Measurements from ENCODE around the gene SCARB1.

Gene SCARB1

GRCh38 chr12:124868252-124869058, 4.8 kb upstream of the SCARB1 start:
- H3K9ac ChIP-seq (ENCODE audit: low read depth, low read length) = no peak overlapping the region
- WGBS = 83% methylated on average over 11 of the region's 11 CpGs
- no peak overlapping the region for H3K27ac ChIP-seq (ENCODE audit: low read depth, low read length)
- H3K36me3 ChIP-seq (ENCODE audit: insufficient read depth, low read length) = no peaks in the 10 kb centered on the region
- peaks cover 2% of the 10 kb centered on the region; the same call in 1 of the 2 replicates for H3K27me3 ChIP-seq (ENCODE audit: insufficient read depth, low read length)
- H3K4me1 ChIP-seq (ENCODE audit: insufficient read depth, low read length) = peaks cover 4% of the 10 kb centered on the region
- no peak overlapping the region for H3K4me3 ChIP-seq (ENCODE audit: low read length)
- no peaks in the 10 kb centered on the region for H3K9me3 ChIP-seq (ENCODE audit: insufficient read depth, low read depth, low read length)

GRCh38 chr12:124867401-124867930, 3.8 kb upstream of the SCARB1 start:
- Histone ChIP-seq H3K9ac (ENCODE audit: low read depth, low read length) (no peak overlapping the region), H3K27me3 (ENCODE audit: insufficient read depth, low read length) (peaks cover 11% of the 10 kb centered on the region; the same call in 1 of the 2 replicates), H3K36me3 (ENCODE audit: insufficient read depth, low read length) (no peaks in the 10 kb centered on the region), H3K27ac (ENCODE audit: low read depth, low read length) (no peak overlapping the region), H3K9me3 (ENCODE audit: insufficient read depth, low read depth, low read length) (no peaks in the 10 kb centered on the region), H3K4me3 (ENCODE audit: low read length) (no peak overlapping the region), H3K4me1 (ENCODE audit: insufficient read depth, low read length) (peaks cover 9% of the 10 kb centered on the region)
- WGBS = 82% methylated on average over 4 of the region's 6 CpGs

- Histone ChIP-seq H3K4me3 (ENCODE audit: low read length) (no peak overlapping the region), H3K27ac (ENCODE audit: low read depth, low read length) (no peak overlapping the region), H3K9ac (ENCODE audit: low read depth, low read length) (no peak overlapping the region), H3K4me1 (ENCODE audit: insufficient read depth, low read length) (peaks cover 9% of the 10 kb centered on the region), H3K27me3 (ENCODE audit: insufficient read depth, low read length) (peaks cover 12% of the 10 kb centered on the region; the same call in 1 of the 2 replicates), H3K36me3 (ENCODE audit: insufficient read depth, low read length) (no peaks in the 10 kb centered on the region), H3K9me3 (ENCODE audit: insufficient read depth, low read depth, low read length) (no peaks in the 10 kb centered on the region)
- 90% methylated on average over 9 of the region's 9 CpGs for WGBS
Measured at GRCh38 chr12:124866883-124867400, 3.3 kb upstream of the SCARB1 start.

- WGBS = 84% methylated on average over 10 of the region's 10 CpGs
- H3K9ac ChIP-seq (ENCODE audit: low read depth, low read length) = no peak overlapping the region
- H3K27ac ChIP-seq (ENCODE audit: low read depth, low read length) = no peak overlapping the region
- peaks cover 9% of the 10 kb centered on the region for H3K4me1 ChIP-seq (ENCODE audit: insufficient read depth, low read length)
- H3K4me3 ChIP-seq (ENCODE audit: low read length) = no peak overlapping the region
- peaks cover under 1% of the 10 kb centered on the region; the same call in 1 of the 2 replicates for H3K36me3 ChIP-seq (ENCODE audit: insufficient read depth, low read length)
- no peaks in the 10 kb centered on the region for H3K9me3 ChIP-seq (ENCODE audit: insufficient read depth, low read depth, low read length)
- peaks cover 12% of the 10 kb centered on the region; the same call in 1 of the 2 replicates for H3K27me3 ChIP-seq (ENCODE audit: insufficient read depth, low read length)
Measured at GRCh38 chr12:124866195-124866882, 2.7 kb upstream of the SCARB1 start.

- WGBS = 87% methylated on average over 7 of the region's 7 CpGs
- H3K27ac ChIP-seq (ENCODE audit: low read depth, low read length) = no peak overlapping the region
- no peak overlapping the region for H3K4me3 ChIP-seq (ENCODE audit: low read length)
- peaks cover 12% of the 10 kb centered on the region; the same call in 1 of the 2 replicates for H3K27me3 ChIP-seq (ENCODE audit: insufficient read depth, low read length)
- peaks cover 6% of the 10 kb centered on the region for H3K36me3 ChIP-seq (ENCODE audit: insufficient read depth, low read length)
- H3K9me3 ChIP-seq (ENCODE audit: insufficient read depth, low read depth, low read length) = no peaks in the 10 kb centered on the region
- H3K4me1 ChIP-seq (ENCODE audit: insufficient read depth, low read length) = peaks cover 9% of the 10 kb centered on the region
- no peak overlapping the region for H3K9ac ChIP-seq (ENCODE audit: low read depth, low read length)
Measured at GRCh38 chr12:124865728-124866127, 2.1 kb upstream of the SCARB1 start.

- Histone ChIP-seq H3K4me3 (ENCODE audit: low read length) (peak overlapping the region; percentile 40), H3K9me3 (ENCODE audit: insufficient read depth, low read depth, low read length) (no peaks in the 10 kb centered on the region), H3K9ac (ENCODE audit: low read depth, low read length) (peak overlapping the region; percentile 58), H3K27me3 (ENCODE audit: insufficient read depth, low read length) (peaks cover 12% of the 10 kb centered on the region; the same call in 1 of the 2 replicates), H3K27ac (ENCODE audit: low read depth, low read length) (peak overlapping the region; percentile 33; the same call in 1 of the 2 replicates), H3K36me3 (ENCODE audit: insufficient read depth, low read length) (peaks cover 10% of the 10 kb centered on the region), H3K4me1 (ENCODE audit: insufficient read depth, low read length) (peaks cover 9% of the 10 kb centered on the region)
- WGBS = 87% methylated on average over 14 of the region's 14 CpGs
Measured at GRCh38 chr12:124864326-124864752, 675 bp upstream of the SCARB1 start.

- Histone ChIP-seq H3K27ac (ENCODE audit: low read depth, low read length) (no peak overlapping the region), H3K4me3 (ENCODE audit: low read length) (peak overlapping the region; percentile 75), H3K36me3 (ENCODE audit: insufficient read depth, low read length) (peaks cover 10% of the 10 kb centered on the region), H3K9me3 (ENCODE audit: insufficient read depth, low read depth, low read length) (no peaks in the 10 kb centered on the region), H3K9ac (ENCODE audit: low read depth, low read length) (peak overlapping the region; percentile 67), H3K4me1 (ENCODE audit: insufficient read depth, low read length) (peaks cover 9% of the 10 kb centered on the region), H3K27me3 (ENCODE audit: insufficient read depth, low read length) (peaks cover 12% of the 10 kb centered on the region; the same call in 1 of the 2 replicates)
- WGBS = 12% methylated on average over 22 of the region's 22 CpGs
Measured at GRCh38 chr12:124862768-124863415, 772 bp downstream of the SCARB1 start.

GRCh38 chr12:124861898-124862676, 1.6 kb downstream of the SCARB1 start:
- H3K27ac ChIP-seq (ENCODE audit: low read depth, low read length) = no peak overlapping the region
- 90% methylated on average over 8 of the region's 8 CpGs for WGBS
- peak overlapping the region; percentile 75 for H3K4me3 ChIP-seq (ENCODE audit: low read length)

GRCh38 chr12:124861492-124861891, 2.2 kb downstream of the SCARB1 start:
- WGBS = 84% methylated on average over 9 of the region's 9 CpGs
- H3K4me1 ChIP-seq (ENCODE audit: insufficient read depth, low read length) = peaks cover 9% of the 10 kb centered on the region
- H3K4me3 ChIP-seq (ENCODE audit: low read length) = no peak overlapping the region
- no peak overlapping the region for H3K27ac ChIP-seq (ENCODE audit: low read depth, low read length)
- H3K36me3 ChIP-seq (ENCODE audit: insufficient read depth, low read length) = peaks cover 10% of the 10 kb centered on the region
- H3K9me3 ChIP-seq (ENCODE audit: insufficient read depth, low read depth, low read length) = no peaks in the 10 kb centered on the region
- H3K9ac ChIP-seq (ENCODE audit: low read depth, low read length) = no peak overlapping the region
- H3K27me3 ChIP-seq (ENCODE audit: insufficient read depth, low read length) = peaks cover 12% of the 10 kb centered on the region; the same call in 1 of the 2 replicates

More at GRCh38 chr12:124861898-124862676, 1.6 kb downstream of the SCARB1 start:
- H3K9ac ChIP-seq (ENCODE audit: low read depth, low read length) = no peak overlapping the region
- H3K27me3 ChIP-seq (ENCODE audit: insufficient read depth, low read length) = peaks cover 12% of the 10 kb centered on the region; the same call in 1 of the 2 replicates
- no peaks in the 10 kb centered on the region for H3K9me3 ChIP-seq (ENCODE audit: insufficient read depth, low read depth, low read length)
- peaks cover 10% of the 10 kb centered on the region for H3K36me3 ChIP-seq (ENCODE audit: insufficient read depth, low read length)
- peaks cover 9% of the 10 kb centered on the region for H3K4me1 ChIP-seq (ENCODE audit: insufficient read depth, low read length)

- Histone ChIP-seq H3K9ac (ENCODE audit: low read depth, low read length) (no peak overlapping the region), H3K4me3 (ENCODE audit: low read length) (no peak overlapping the region), H3K36me3 (ENCODE audit: insufficient read depth, low read length) (peaks cover 10% of the 10 kb centered on the region), H3K27ac (ENCODE audit: low read depth, low read length) (no peak overlapping the region), H3K27me3 (ENCODE audit: insufficient read depth, low read length) (peaks cover 6% of the 10 kb centered on the region; the same call in 1 of the 2 replicates), H3K4me1 (ENCODE audit: insufficient read depth, low read length) (peaks cover 5% of the 10 kb centered on the region; the same call in 1 of the 2 replicates), H3K9me3 (ENCODE audit: insufficient read depth, low read depth, low read length) (no peaks in the 10 kb centered on the region)
- 95% methylated on average over 11 of the region's 11 CpGs for WGBS
Measured at GRCh38 chr12:124857921-124858461, 5.7 kb downstream of the SCARB1 start.

Measured in HUES64 (cell line).